Karpas-422 (cell line): ENCODE results near the gene ACTN4. TPM values are rescaled to one million over a fixed set of nuclear protein-coding genes. Genes with fewer than 3 reads are reported as not detected.

Experiments used
- DNase-seq: peaks from one replicate; pipeline ENCODE4 v3.0.0-alpha.2; 2015
- H2AFZ ChIP-seq: fragments of 200-600 bp; sonication (generic); 2 replicates; pipeline ENCODE4 v1.6.1; 2014; ENCODE audit warnings: antibody characterized with exemption, low read length, mixed read lengths
- H3K27ac ChIP-seq: fragments of 200-600 bp; sonication (generic); 2 replicates; pipeline ENCODE4 v1.5.1; 2014; ENCODE audit warnings: mild to moderate bottlenecking, low read length, moderate library complexity
- H3K27me3 ChIP-seq: fragments of 200-600 bp; sonication (generic); 2 replicates; pipeline ENCODE4 v1.6.1; 2014; ENCODE audit warnings: low read length, mixed read lengths
- H3K36me3 ChIP-seq: fragments of 200-600 bp; sonication (generic); 2 replicates; pipeline ENCODE4 v1.6.1; 2014; ENCODE audit warnings: low read length, mixed read lengths; ENCODE audit not compliant: insufficient read depth
- H3K4me1 ChIP-seq: fragments of 200-600 bp; sonication (generic); 2 replicates; pipeline ENCODE4 v1.6.1; 2014; ENCODE audit warnings: mild to moderate bottlenecking, low read length, mixed read lengths
- H3K4me2 ChIP-seq: fragments of 200-600 bp; sonication (generic); 2 replicates; pipeline ENCODE4 v1.6.1; 2014; ENCODE audit warnings: low read length, low read depth, mild to moderate bottlenecking; ENCODE audit not compliant: poor library complexity, severe bottlenecking
- H3K4me3 ChIP-seq: fragments of 200-600 bp; sonication (generic); 2 replicates; pipeline ENCODE4 v1.5.1; 2014; ENCODE audit warnings: mild to moderate bottlenecking, antibody characterized with exemption, low read length, mixed read lengths
- H3K79me2 ChIP-seq: fragments of 200-600 bp; sonication (generic); 2 replicates; pipeline ENCODE4 v1.6.1; 2014; ENCODE audit warnings: mild to moderate bottlenecking, low read length, mixed read lengths
- H3K9ac ChIP-seq: fragments of 200-600 bp; sonication (generic); 2 replicates; pipeline ENCODE4 v1.6.0; 2014; ENCODE audit warnings: low read length
- H3K9me2 ChIP-seq: fragments of 200-600 bp; sonication (generic), shearing (Covaris generic); replicated peaks from 2 replicates; pipeline ENCODE4 v1.6.0; 2014; ENCODE audit warnings: mild to moderate bottlenecking, low read length, moderate library complexity; ENCODE audit not compliant: insufficient read depth
- H3K9me3 ChIP-seq: fragments of 300-700, 200-600 bp; sonication (generic); 2 replicates; pipeline ENCODE4 v1.6.1; 2014; ENCODE audit warnings: low read length, mixed read lengths
- H4K20me1 ChIP-seq: fragments of 200-600 bp; sonication (generic); 2 replicates; pipeline ENCODE4 v1.6.1; 2014; ENCODE audit warnings: mild to moderate bottlenecking, antibody characterized with exemption, low read length, low read depth; ENCODE audit not compliant: insufficient read depth
- total RNA-seq: library from RNA; depleted of rRNA; stranded (reverse); fragments of >200 nt; shearing (Covaris generic); gene quantifications from 2 replicates; pipeline ENCODE4 v1.2.3, GENCODE V29; 2014; ENCODE audit warnings: low replicate concordance

Gene ACTN4
- total RNA-seq, 1 experiment from 2014 or later = 54.6 TPM

DNA sequence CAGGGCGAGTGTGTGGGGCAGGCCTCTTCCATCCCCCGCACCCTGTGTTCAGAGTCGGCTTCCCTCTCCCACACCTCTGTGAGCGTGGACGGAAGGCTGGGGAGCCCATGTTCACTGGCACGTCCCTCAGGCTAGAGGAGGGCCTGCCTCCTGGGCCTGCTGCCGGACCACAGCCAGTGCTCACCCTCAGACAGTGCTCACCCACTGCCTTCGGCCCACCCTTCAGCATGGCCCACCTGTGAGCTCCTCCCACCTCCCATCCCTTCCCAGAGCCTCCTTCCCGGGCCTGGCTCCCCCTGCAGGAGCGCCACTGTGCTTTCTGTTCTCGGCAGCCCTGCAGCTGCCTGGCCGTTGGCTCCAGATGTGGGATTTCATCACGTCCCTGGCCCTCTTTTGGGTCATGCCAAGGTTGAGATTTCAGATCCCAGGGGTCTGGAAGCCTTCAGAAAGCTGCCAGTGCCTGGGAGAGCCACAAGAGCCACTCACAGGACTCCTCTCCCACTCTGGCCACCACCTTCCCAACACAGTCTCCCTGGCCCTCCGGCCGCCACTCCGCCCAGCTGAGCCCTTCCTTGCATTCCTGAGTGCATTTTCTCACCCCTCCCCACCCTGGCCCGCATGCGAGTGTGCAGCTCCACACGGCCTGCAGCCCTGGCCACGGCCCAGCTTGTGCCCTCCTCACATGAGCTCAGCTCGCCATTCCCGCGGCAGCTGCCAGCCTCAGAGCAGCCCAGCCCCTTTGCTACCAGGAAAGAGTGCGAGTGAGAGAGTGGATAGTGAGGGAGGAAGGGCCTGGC, 71.5 kb downstream of the ACTN4 start:
- Histone ChIP-seq H3K36me3 (no peaks in the 10 kb centered on the region; the same call in 1 of the 2 replicates), H3K9me2 (no peaks in the 10 kb centered on the region), H3K4me2 (no peak overlapping the region), H2AFZ (no peak overlapping the region), H3K9me3 (no peaks in the 10 kb centered on the region), H3K9ac (no peak overlapping the region), H3K4me1 (no peaks in the 10 kb centered on the region), H3K27me3 (no peaks in the 10 kb centered on the region), H3K79me2 (no peaks in the 10 kb centered on the region), H3K27ac (no peak overlapping the region), H4K20me1 (no peaks in the 10 kb centered on the region; the same call in 1 of the 2 replicates), H3K4me3 (no peak overlapping the region)
- no peak for DNase-seq

DNA sequence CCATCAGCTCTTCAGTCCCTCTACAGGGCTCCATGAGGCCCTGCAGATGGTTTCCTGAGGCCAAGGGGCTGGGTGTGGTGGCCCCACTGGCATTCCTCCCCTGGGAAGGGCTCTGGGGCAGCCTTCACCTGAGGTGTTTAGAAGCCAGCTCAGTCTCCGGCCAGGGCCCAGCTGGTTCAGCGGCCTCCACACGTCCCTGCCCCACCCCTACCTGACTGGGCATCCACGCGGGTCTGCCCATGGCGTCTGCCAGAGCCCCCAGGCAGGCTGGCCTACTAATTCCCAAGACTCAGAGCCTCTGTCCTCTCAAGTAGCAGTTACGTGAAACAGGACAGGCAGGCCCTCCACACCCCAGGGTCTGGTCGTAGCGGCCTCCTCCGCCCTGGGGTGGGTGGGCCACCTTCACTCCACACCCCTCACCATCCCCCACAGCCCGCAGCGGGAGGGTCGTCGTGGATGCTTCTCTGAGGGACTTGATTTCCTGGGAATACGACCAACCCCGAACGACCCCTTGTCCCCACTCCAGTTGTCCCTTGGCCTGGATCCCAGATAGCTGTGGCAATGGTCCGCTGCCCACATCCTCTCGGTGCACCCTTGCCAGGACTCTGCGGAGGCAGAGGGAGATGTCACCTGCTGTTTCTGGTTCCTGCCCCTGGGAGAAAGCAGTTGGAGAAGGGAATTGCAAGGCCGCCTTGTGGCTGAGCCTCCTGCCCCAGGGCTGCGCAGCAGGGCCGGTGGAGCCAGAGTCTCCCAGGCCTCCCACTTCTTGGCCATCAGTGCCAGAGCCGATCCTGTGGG, 72.5 kb downstream of the ACTN4 start:
- Histone ChIP-seq H4K20me1 (no peaks in the 10 kb centered on the region; the same call in 1 of the 2 replicates), H3K27ac (no peak overlapping the region), H3K79me2 (no peaks in the 10 kb centered on the region), H3K36me3 (no peaks in the 10 kb centered on the region; the same call in 1 of the 2 replicates), H3K4me2 (no peak overlapping the region), H3K9me2 (no peaks in the 10 kb centered on the region), H3K4me3 (no peak overlapping the region), H3K9me3 (no peaks in the 10 kb centered on the region), H3K27me3 (no peaks in the 10 kb centered on the region), H3K9ac (no peak overlapping the region), H3K4me1 (no peaks in the 10 kb centered on the region), H2AFZ (no peak overlapping the region)
- DNase-seq = no peak

DNA sequence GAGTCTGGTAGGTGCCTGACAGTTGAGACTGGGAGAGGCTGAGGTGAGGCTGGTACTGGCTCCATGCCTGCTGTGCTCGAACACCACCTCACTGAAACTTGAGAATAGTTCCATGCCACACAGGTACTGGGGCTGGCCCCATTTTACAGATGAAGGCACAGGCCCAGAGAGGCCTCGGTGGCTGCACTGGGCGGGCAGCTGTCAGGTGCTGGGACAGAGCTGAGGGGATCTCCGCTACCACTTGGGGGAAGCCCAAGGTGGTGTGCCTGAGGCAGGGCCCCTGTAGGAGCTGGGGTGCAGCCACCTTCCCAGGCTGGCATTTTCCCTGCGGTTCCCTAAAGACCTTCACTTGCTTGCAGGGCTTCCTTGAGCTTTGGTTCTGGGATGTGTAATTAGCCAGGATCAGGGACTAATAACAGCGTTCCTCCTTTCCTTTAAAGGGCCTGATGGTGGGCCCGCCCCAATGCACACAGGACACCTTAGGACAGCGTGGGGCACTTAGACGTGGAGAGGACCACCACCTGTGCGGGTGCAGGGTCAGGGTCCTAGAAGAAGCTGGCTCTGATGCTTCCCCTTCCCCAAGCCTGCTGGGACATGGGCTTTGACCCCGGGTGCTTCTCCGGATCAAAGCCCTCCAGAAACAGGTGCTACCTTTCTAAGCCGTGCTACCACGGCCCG, 73.2 kb downstream of the ACTN4 start:
- H3K9me2 ChIP-seq = no peaks in the 10 kb centered on the region
- H3K27ac ChIP-seq = no peak overlapping the region
- no peak for DNase-seq
- no peak overlapping the region for H3K4me3 ChIP-seq
- H4K20me1 ChIP-seq = no peaks in the 10 kb centered on the region; the same call in 1 of the 2 replicates
- no peaks in the 10 kb centered on the region for H3K27me3 ChIP-seq
- no peak overlapping the region for H3K9ac ChIP-seq
- H3K36me3 ChIP-seq = no peaks in the 10 kb centered on the region; the same call in 1 of the 2 replicates
- H2AFZ ChIP-seq = no peak overlapping the region
- H3K9me3 ChIP-seq = no peaks in the 10 kb centered on the region
- H3K79me2 ChIP-seq = no peaks in the 10 kb centered on the region
- no peaks in the 10 kb centered on the region for H3K4me1 ChIP-seq
- no peak overlapping the region for H3K4me2 ChIP-seq

DNA sequence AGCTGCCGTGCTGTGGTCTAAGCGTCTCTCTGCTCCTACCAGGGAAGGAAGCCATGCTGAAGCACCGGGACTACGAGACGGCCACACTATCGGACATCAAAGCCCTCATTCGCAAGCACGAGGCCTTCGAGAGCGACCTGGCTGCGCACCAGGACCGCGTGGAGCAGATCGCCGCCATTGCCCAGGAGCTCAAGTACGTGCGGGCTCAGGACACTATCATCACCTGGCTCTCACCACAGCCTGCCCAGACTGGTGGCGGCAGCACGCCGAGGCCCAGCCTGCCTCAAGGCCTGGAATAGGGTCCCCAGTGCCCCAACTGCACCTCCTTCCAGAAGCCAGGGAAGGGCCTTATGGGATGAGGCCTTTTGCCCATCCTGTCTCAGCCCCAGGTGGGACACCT, 74.0 kb downstream of the ACTN4 start:
- Histone ChIP-seq H3K36me3 (no peaks in the 10 kb centered on the region; the same call in 1 of the 2 replicates), H3K9ac (no peak overlapping the region), H3K27me3 (no peaks in the 10 kb centered on the region), H3K9me2 (no peaks in the 10 kb centered on the region), H3K4me2 (no peak overlapping the region), H3K4me1 (no peaks in the 10 kb centered on the region), H3K27ac (no peak overlapping the region), H3K9me3 (no peaks in the 10 kb centered on the region), H3K4me3 (no peak overlapping the region), H3K79me2 (no peaks in the 10 kb centered on the region), H4K20me1 (no peaks in the 10 kb centered on the region; the same call in 1 of the 2 replicates), H2AFZ (no peak overlapping the region)
- DNase-seq = no peak

DNA sequence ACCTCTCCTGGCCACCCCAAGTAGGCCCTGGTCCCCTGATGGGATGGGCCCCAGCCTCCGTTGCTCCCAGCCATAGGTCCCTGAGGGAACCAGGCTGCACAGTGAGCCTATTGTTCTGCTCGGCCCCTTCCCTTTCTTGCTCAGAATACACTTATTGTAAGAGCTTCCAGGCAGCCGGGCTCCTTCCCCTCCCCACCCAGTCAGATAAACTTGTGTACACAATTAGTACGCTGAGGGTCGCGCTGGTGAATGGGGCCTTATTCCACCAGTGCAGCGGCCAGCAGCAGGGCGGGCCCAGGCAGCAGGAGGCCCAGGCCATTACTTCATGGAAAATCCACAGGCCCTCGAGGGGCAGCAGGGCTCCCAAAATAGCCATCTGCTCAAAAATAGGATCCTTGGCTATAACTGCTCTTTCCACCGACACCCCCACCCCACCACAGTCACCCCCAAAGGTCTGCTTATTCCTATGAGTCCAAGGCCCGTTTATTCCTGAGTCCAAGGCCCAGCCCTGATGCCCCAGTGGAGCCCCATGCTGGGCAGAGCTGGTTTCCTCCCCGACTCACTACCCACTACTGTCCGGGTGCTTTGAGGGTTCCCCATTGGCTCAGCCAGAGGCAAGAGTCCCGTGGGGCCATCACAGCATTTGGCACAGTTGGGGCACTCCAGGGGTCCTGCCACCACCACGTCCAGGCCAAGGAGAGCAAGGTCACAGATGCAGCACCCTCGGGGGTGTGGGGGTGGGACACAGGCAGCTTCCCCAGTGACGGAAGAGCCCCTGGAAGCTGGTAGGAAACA, 74.7 kb downstream of the ACTN4 start:
- Histone ChIP-seq H2AFZ (no peak overlapping the region), H3K4me3 (no peak overlapping the region), H3K9me3 (no peaks in the 10 kb centered on the region), H3K27me3 (no peaks in the 10 kb centered on the region), H3K36me3 (no peaks in the 10 kb centered on the region; the same call in 1 of the 2 replicates), H3K79me2 (no peaks in the 10 kb centered on the region), H3K9ac (no peak overlapping the region), H3K4me2 (no peak overlapping the region), H3K4me1 (no peaks in the 10 kb centered on the region), H3K27ac (no peak overlapping the region), H4K20me1 (no peaks in the 10 kb centered on the region; the same call in 1 of the 2 replicates), H3K9me2 (no peaks in the 10 kb centered on the region)
- DNase-seq = no peak

DNA sequence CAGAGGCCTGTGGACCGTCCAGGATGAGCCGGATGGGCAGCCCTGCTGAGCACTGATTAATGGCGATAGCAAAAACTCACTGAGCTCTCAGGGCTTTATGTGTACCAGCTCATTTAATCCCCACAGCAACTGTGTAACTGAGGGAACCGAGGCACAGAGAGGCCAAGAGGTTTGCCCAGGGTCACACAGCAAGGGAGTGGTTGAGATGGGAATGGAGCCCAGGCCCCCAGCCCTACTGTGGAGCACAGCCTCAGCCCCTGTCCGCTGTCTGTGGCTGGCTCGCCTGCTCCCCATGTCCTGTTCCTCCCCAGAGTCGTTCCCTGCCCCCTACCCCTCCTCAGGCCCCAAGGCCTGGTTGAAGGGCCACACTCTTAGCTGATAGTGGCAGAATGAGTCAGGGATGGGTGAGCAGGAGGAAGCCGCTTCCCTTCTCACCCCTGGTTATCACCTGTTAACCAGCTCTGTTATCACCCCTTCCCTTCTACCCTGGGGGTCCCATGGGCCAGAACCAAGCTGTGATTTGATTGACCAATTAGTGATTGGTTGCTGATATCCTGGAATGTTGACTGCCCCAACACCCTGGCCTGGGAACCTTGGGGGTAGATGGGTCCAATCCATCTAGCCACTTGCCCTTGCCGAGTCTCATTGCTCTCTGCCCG, 75.6 kb downstream of the ACTN4 start:
- Histone ChIP-seq H3K4me2 (no peak overlapping the region), H3K4me1 (no peaks in the 10 kb centered on the region), H2AFZ (no peak overlapping the region), H3K36me3 (no peaks in the 10 kb centered on the region), H3K9me2 (no peaks in the 10 kb centered on the region), H3K4me3 (no peak overlapping the region), H4K20me1 (no peaks in the 10 kb centered on the region; the same call in 1 of the 2 replicates), H3K27ac (no peak overlapping the region), H3K79me2 (no peaks in the 10 kb centered on the region), H3K27me3 (no peaks in the 10 kb centered on the region), H3K9ac (no peak overlapping the region), H3K9me3 (no peaks in the 10 kb centered on the region)
- DNase-seq = no peak

DNA sequence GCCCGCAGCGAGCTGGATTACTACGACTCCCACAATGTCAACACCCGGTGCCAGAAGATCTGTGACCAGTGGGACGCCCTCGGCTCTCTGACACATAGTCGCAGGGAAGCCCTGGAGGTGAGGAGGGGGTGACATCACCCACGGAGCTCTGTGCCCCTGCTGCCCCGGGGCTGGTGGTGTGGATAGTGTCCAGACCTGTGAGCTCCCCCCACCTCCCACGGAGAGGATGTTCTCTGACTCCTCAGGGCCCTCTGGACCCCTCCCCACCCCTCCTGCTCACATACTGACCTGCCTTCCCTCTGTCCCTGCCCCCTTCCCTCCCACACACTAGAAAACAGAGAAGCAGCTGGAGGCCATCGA, 76.1 kb downstream of the ACTN4 start:
- no peaks in the 10 kb centered on the region for H3K36me3 ChIP-seq
- H3K4me2 ChIP-seq = no peak overlapping the region
- DNase-seq = no peak
- no peaks in the 10 kb centered on the region for H3K4me1 ChIP-seq
- H4K20me1 ChIP-seq = no peaks in the 10 kb centered on the region; the same call in 1 of the 2 replicates
- H3K79me2 ChIP-seq = no peaks in the 10 kb centered on the region
- no peaks in the 10 kb centered on the region for H3K27me3 ChIP-seq
- no peak overlapping the region for H3K27ac ChIP-seq
- H3K9me3 ChIP-seq = no peaks in the 10 kb centered on the region
- no peak overlapping the region for H2AFZ ChIP-seq
- no peak overlapping the region for H3K4me3 ChIP-seq
- H3K9me2 ChIP-seq = no peaks in the 10 kb centered on the region
- no peak overlapping the region for H3K9ac ChIP-seq
